MCF 10A (cell line): ENCODE data around the gene TEK. TPM values are rescaled to one million over a fixed set of nuclear protein-coding genes. Genes with fewer than 3 reads are reported as not detected.

Source experiments
- BruUV-seq: library from RNA; stranded (reverse); fragments of 400-500 nt; replicated peaks from 2 replicates; lab custom pipeline; 2021; lab: Mats Ljungman, UMichigan
- CTCF ChIA-PET: fragments of 300-600 bp; sonication (Branson Sonifier 250); formaldehyde crosslinking; extraction: SDS; loops from one replicate; lab custom pipeline; 2021; ENCODE audit warnings: antibody characterized with exemption, inconsistent platforms; lab: Yijun Ruan, JAX
- POLR2A ChIA-PET: fragments of 300-600, 350-650 bp; sonication (Branson Sonifier 250); formaldehyde crosslinking; extraction: SDS; loops from one replicate; lab custom pipeline; 2020; ENCODE audit warnings: antibody characterized with exemption, inconsistent platforms; lab: Yijun Ruan, JAX
- DNase-seq: peaks from one replicate; pipeline ENCODE4 v3.0.0-alpha.2; 2018; ENCODE audit not compliant: unreplicated experiment
- H3K27ac Mint-ChIP-seq: one replicate; pipeline ENCODE4 v1.8.0; 2022; ENCODE audit warnings: mild to moderate bottlenecking, low read depth, mixed read lengths; ENCODE audit not compliant: unreplicated experiment
- H3K27me3 Mint-ChIP-seq: one replicate; pipeline ENCODE4 v1.8.0; 2022; ENCODE audit warnings: mixed read lengths; ENCODE audit not compliant: insufficient read depth, unreplicated experiment
- H3K36me3 Mint-ChIP-seq: one replicate; pipeline ENCODE4 v1.8.0; 2022; ENCODE audit warnings: mild to moderate bottlenecking, moderate library complexity, mixed read lengths; ENCODE audit not compliant: insufficient read depth, unreplicated experiment
- H3K4me1 Mint-ChIP-seq: one replicate; pipeline ENCODE4 v1.8.0; 2022; ENCODE audit warnings: mixed read lengths; ENCODE audit not compliant: insufficient read depth, unreplicated experiment
- H3K4me3 Mint-ChIP-seq: one replicate; pipeline ENCODE4 v1.8.0; 2022; ENCODE audit warnings: mild to moderate bottlenecking, moderate library complexity, mixed read lengths; ENCODE audit not compliant: unreplicated experiment
- H3K9me3 Mint-ChIP-seq: one replicate; pipeline ENCODE4 v1.8.0; 2022; ENCODE audit warnings: mixed read lengths; ENCODE audit not compliant: unreplicated experiment
- CTCF ChIP-seq: fragments of 200-600 bp; IDR thresholded peaks from one replicate; pipeline ENCODE4 v1.8.0; 2022; ENCODE audit warnings: antibody characterized with exemption, mild to moderate bottlenecking; ENCODE audit not compliant: unreplicated experiment
- intact Hi-C: fragments of 100-400 bp; cut with micrococcal nuclease; formaldehyde crosslinking; loops from 2 replicates; pipeline ENCODE4 v1.14.1; 2022
- total RNA-seq: library from RNA; stranded (reverse); gene quantifications from 2 replicates; pipeline ENCODE4 v1.2.3, GENCODE V29; 2022

TEK gene
- total RNA-seq, 1 experiment from 2014 or later = 0.91 TPM

GRCh38 chr9:27206041-27206440 lies 97.0 kb downstream of the TEK start:
- no TSS peak for BruUV-seq
- POLR2A ChIA-PET = no interaction called here
- no peak for TF ChIP-seq CTCF
- peaks cover 23% of the 10 kb centered on the region for H3K4me1 Mint-ChIP-seq
- H3K9me3 Mint-ChIP-seq = no peaks in the 10 kb centered on the region
- no peak overlapping the region for H3K4me3 Mint-ChIP-seq
- DNase-seq = no peak
- intact Hi-C loops = no loop called here
- H3K27ac Mint-ChIP-seq = no peak overlapping the region
- CTCF ChIA-PET = interaction anchor here (0.6 kb wide), 1 partner anchor 96 kb away, joined by 3 read pairs; no protein-coding TSS in a partner anchor
- H3K36me3 Mint-ChIP-seq = no peaks in the 10 kb centered on the region
- H3K27me3 Mint-ChIP-seq = no peaks in the 10 kb centered on the region

- Mint-ChIP-seq H3K4me3 (no peak overlapping the region), H3K4me1 (peaks cover 29% of the 10 kb centered on the region), H3K9me3 (no peaks in the 10 kb centered on the region), H3K27ac (no peak overlapping the region), H3K36me3 (no peaks in the 10 kb centered on the region), H3K27me3 (no peaks in the 10 kb centered on the region)
- ChIA-PET CTCF (interaction anchor here (0.7 to 1.9 kb wide), 3 partner anchors 39 to 1213 kb away, joined by 3 to 5 read pairs (median 4); no protein-coding TSS in a partner anchor), POLR2A (no interaction called here)
- DNase-seq = no peak
- intact Hi-C loops = no loop called here
- TF ChIP-seq CTCF = no peak
- BruUV-seq = no TSS peak
Observed at GRCh38 chr9:27209034-27209433, 100.0 kb downstream of the TEK start.

GRCh38 chr9:27210588-27210987 lies 101.6 kb downstream of the TEK start:
- Mint-ChIP-seq H3K9me3 (no peaks in the 10 kb centered on the region), H3K27ac (no peak overlapping the region), H3K4me3 (no peak overlapping the region), H3K27me3 (no peaks in the 10 kb centered on the region), H3K36me3 (no peaks in the 10 kb centered on the region), H3K4me1 (peaks cover 13% of the 10 kb centered on the region)
- BruUV-seq = no TSS peak
- TF ChIP-seq CTCF = no peak
- intact Hi-C loops = no loop called here
- POLR2A ChIA-PET = no interaction called here
- CTCF ChIA-PET = interaction anchor here (0.6 to 1.8 kb wide), 2 partner anchors 24 to 177 kb away, joined by 3 to 4 read pairs; no protein-coding TSS in a partner anchor
- no peak for DNase-seq

- CTCF ChIA-PET = interaction anchor here (0.6 kb wide), 1 partner anchor 165 kb away, joined by 4 read pairs; no protein-coding TSS in a partner anchor
- intact Hi-C loops = no loop called here
- POLR2A ChIA-PET = interaction anchor here (0.7 kb wide), 2 partner anchors 88 to 97 kb away, joined by 3 read pairs; no protein-coding TSS in a partner anchor
- Mint-ChIP-seq H3K27ac (no peak overlapping the region), H3K4me3 (no peak overlapping the region), H3K36me3 (no peaks in the 10 kb centered on the region), H3K4me1 (peaks cover 11% of the 10 kb centered on the region), H3K27me3 (no peaks in the 10 kb centered on the region), H3K9me3 (no peaks in the 10 kb centered on the region)
- BruUV-seq = no TSS peak
- DNase-seq = no peak
- TF ChIP-seq CTCF = no peak
Observed at GRCh38 chr9:27212191-27212590, 103.2 kb downstream of the TEK start.
